Activated naive CD4-positive, alpha-beta T cell treated with anti-CD3 and anti-CD28 coated beads, Interleukin-2, amount 50 U/mL, for 16 hours (primary cell): ENCODE data around the gene CAMK1D.

Experiments used
- DNase-seq: peaks from one replicate; pipeline ENCODE4 v3.0.0-alpha.2; 2020

The CAMK1D gene

DNA sequence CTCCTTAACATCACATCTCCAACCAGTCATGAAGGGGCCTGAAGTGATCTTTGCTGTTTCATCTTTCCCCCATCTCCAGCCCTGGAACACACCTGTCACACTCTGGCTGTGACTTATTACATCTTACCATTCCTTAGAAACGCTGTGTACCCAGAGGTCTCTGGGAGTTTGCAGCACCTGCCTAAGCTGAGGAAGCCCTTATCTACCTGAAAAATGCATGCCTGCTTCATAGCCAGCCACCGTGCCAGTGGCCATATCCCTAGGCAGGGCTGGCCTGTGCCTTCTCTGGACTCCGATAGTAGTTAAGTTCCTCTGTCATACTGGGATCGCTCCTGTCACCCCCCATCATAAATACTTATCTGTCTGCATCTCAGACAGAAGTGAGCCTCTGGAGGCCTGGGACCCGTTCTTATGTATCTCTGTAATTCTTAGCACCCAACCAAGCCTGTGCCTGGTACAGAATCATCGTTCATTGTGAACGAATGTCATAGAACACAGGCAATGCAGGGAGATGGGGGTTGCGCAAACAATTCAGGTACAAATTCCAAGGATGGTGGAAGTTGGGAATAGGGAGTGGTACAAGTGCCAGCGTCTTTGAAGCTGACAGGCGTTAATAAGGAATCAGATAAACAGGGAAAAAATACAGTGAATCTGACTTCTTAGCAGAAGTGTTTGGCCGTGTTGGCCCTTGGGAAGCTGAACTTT lies 254.6 kb downstream of the CAMK1D start:
- DNase-seq: no peak

DNA sequence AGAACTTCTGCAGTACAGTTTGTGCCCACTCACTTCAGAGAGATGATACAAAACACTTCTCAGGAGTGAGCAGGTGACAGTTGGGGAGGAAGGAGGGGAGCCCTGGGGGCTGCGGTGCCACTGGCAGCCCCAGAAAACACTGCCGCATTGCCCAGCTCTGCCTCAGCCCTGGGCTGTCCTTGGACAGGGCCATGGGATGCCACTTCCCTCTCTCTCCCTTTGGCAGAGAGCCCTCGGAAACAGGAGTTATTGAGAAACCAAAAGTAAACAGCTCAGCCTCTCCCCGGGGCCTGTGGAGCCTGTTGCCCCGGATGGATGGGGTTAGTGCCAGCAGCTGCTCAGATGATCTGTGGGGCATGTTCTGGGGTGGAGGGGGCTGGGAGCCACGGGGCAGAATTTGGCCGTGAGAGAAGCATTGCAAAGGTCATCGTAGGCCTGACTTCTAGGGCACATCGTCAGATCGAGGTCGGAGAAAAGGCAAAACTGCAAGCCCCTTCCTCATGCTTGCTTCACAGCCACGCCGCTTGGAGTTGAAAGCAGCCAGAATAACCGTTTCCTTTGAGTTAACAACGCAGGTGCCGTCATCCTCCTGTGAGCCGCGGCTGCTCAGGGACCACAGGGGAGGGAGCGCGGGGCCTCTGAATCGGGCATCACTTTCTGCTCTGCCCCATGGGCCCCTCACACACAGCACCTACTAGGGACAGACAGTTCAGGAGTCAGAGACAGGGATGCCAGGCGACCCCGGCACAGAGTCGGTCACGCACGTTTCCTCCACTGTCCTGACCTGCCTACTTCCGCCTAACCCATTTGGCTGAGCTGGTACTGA lies 256.4 kb downstream of the CAMK1D start:
- DNase-seq: peak; percentile 52

DNA sequence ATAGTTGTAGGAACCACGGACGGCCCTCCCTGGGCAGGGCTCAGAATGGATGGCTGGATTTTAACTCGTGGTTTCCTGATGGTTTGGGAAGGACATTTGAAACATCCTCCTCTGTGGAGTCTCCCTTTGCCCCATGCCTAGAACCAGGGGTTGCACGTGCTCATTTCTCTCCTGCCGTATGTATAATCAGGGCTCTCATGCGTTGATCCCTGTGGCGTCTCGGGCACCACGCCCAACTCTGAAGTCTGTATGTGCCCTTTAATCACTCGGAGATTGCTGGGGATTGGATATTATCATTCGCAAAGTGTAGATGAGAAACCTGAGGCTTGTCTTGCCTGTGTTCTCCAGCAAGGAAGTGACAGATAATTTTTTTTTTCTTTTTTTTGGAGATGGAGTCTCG lies 257.1 kb downstream of the CAMK1D start:
- no peak for DNase-seq

DNA sequence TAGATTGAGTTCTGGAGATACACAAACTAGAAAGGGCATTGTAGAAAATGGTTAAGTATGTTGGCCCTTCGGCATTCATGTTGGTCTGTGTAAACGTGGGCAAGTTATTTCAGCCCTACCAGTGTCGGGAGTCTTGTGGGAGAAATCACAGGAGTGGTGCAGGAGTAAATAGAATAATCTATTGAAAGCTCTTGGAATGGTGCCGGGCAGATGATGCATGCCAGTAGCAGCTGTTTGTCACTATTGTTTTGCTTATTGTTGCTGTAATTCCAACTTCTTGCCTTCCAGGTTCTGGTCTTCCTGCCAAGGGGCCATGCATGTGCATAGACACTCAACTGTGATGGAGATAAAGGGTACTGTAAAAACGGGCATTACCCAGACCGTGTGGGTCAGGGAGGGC lies 259.4 kb downstream of the CAMK1D start:
- no peak for DNase-seq

- DNase-seq: no peak
These were observed 260.1 kb downstream of the CAMK1D start for GRCh38 chr10:12609435-12609834.

- DNase-seq: no peak
These were observed 263.8 kb downstream of the CAMK1D start for GRCh38 chr10:12613136-12613535.

DNA sequence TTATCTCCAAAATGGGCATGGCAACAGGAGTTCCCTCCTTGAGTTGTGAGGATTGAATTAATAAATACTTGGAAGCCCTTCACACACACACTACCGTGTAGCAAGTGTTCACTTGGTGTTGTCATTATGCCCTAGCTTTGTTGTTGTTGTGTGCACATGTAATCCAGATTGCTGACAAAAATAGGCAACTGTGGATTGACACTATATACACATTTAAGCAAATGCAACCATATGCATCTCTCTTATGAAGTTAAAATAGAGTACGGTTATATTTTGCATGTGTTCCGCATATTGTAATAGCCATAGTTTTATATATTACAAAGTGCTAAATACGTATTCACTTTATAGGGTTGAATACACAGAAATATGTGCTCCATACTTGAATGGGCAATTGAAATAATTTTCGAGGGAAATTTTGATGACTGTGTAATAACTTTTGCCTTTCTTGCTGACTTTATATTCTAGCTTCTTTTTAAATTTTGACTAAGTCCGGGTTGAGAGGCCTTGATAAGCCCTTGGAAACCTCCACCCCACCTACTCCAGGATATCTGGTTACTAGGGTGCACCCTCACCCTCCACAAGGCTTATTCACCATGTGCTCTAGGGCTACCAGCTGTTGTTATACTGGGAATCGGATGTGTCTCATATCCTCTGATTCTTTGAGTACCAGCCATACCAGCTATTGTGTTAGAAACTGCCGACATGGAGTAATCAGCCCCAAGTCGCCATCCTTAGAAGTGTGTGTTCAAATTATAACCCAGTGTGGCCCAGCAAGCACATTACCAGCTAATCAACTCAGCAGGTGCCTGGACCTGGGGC lies 265.0 kb downstream of the CAMK1D start:
- DNase-seq: no peak

DNA sequence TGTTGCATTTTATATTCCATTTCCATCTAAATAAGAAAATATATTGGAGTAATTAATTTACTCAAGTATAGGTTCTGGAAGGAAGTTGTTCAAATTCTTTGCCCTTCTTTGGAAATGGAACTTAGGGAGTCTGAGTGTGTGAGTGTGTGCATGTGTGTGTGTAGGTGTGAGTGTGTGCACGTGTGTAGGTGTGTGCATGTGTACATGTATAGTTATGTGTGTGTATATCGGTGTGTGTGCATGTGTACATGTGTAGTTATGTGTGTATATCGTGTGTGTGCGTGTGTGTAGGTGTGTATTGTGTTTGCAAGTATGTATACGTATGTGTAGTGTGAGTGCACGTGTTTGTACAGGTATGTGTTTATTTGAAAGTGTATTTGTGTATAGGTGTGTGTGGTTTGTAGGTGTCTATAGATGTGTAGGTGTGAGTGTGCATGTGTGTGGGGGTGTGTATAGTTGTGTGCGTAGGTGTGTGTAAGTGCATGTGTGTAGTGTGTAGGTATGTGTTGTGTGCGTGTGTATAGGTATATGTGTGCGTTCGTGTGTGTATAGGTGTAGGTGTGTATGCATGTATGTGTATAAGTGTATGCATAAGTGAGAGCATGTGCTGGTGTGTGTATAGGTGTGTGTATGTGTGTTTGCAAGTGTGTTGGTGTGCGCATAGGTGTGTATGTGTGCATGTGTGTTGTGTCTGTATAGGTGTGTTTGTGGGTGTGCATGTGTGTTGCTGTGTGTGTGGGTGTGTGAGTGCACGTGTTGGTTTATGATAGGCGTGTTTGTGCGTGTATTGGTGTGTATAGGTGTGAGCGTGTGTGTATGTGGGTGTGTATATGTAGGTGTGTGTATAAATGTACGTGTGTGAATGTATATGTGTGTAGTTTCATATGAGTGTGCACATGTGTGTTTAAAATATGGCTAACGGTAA lies 266.2 kb downstream of the CAMK1D start:
- no peak for DNase-seq

DNA sequence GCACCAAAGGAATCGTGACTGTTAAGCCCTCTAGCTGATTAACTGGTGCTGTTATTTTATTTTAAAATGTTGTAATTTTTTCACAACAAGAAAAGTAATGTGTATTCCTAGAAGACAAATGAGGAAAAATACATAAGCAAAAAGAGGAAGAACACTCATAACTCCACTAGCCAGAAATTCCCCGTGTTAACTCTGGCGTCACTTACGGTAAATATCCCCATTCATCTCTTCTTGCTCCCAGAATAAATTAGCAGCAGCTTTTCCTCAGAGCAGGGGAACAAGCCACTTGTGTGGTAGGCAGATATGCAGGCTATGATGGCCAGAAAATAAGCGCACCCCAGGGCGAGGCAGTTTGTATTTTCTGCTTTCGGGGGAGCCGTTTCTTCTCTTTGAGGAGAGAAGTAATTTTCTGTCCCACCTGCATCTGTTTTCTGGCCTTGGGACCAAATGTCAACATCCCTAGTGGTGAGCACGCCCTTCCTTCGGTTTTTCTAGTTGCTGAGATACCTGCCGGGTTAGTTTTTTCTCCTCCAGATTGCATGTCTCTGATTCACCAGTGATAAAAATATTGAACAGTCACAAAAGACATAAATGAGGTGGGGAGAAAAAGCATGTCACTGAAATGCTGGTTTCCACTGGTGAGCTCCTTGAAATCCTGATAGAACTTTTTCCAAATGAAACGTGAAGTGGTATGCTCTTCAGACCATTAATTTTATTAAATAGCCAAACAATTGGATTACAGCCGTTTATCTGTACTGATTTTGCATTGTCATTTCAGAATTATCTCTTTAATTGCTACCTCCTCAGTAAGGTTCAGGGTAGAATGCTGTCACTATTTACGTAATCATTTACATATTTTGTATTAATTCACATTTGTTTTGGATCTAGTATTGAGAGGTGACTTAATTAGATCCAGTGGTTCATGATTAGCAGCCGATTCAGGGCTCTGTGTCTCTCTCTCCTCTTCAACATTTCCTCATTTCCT lies 268.1 kb downstream of the CAMK1D start:
- DNase-seq: no peak

- no peak for DNase-seq
These were observed 272.7 kb downstream of the CAMK1D start for GRCh38 chr10:12622016-12622415.

GRCh38 chr10:12622691-12623090 lies 273.3 kb downstream of the CAMK1D start:
- DNase-seq: no peak

GRCh38 chr10:12625393-12626023 lies 276.2 kb downstream of the CAMK1D start:
- no peak for DNase-seq

DNA sequence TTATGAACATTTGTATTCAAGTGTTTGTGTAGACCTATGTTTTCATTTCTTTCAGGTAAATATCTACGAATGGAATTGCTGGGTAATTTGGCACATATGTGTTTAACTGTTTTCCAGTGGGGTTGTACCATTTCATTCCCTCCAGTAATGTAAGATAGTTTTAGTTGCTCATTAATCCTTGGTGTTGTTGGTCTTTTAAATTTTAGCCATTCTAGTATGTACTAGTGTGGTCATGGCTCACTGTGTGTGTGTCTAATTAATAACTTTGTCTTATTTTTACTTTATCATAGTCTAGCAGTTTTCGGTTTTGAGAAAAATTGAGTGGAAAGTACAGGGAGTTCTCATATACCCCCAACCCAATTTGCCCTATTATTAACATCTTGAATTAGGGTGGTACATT lies 278.8 kb downstream of the CAMK1D start:
- no peak for DNase-seq

GRCh38 chr10:12628964-12629766 lies 279.8 kb downstream of the CAMK1D start:
- no peak for DNase-seq

DNA sequence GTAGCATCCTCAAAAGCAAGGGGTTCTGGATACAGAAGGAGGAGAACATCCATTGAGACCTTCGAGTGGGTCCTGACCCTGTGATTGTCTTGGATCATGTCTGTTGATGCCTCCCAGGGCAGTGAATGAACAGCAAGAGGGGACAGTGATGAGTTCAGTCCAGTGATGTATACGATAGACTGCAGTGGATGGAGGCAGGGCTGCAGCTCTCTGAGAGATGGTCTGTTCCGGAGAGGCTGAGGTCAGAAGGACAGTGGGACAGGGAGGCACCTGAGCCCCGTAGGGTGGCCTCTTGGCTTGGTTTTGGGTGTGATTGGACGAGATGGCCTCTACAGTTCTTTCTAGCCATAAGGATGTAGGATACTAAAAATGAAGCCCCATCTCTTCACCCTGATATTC lies 280.4 kb downstream of the CAMK1D start:
- no peak for DNase-seq

DNA sequence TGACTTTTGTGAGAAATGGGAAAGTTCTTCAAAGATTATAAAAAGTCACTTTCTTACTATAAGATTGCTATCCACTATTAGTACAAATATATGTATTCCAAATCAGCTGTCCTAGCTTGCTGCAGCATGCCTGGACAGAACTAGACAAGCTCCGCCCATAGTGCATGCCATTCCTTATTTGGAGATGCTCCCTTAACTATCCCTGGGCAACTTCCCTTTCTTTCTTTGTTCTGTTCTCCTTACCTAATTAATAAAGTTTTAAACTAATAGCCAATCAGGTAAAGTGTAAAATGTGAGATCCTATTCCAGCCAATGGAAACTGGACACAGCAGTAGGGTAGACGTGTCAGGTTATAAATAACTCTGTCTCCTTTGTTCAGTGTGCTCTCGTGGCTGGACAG lies 281.9 kb downstream of the CAMK1D start:
- no peak for DNase-seq

GRCh38 chr10:12631787-12632562 lies 282.6 kb downstream of the CAMK1D start:
- DNase-seq: no peak

DNA sequence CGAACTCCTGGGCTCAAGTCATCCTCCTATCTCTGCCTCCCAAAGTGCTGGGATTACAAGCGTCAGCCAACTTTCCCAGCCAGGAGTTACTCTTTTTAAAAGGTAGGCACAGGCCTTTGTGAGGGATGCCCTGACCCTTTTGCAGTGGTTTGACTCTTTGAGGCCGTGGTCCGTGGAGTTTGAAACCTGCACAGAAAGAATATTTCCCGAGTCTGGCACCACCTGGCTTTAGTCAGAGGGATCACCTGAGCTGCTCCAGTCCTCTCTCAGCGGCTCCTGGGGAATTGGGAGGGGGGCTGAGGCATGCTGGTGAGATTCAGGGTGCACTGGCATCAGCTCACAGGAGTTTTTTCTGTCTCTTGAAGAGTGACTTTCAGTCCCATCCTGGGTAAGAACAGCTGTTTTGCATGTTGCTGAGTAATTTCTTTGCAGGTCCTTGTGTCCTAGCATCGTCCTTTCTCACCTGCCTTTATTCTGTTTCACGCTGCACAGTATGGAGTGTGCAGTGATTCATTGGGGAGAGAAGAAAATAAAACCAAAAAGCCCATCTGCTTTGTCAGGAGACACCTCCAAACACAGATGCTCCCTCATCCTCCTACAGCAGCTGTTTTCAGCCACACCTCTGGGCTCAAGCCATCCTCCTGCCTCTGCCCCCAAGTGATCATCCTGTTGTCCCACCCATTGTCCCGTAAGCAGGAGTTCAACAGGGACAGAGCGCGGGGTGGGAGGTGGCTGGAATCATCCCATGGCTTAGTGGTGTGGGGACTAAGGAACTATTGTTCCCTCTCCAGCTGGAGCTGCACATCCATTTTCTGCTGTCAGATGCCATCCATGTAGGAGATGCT lies 284.7 kb downstream of the CAMK1D start:
- DNase-seq: no peak
